ENCODE results near the gene ZNF582.
"Not testable (repeated sequence)": the region's sequence is repeated elsewhere in the genome, so short reads cannot be mapped to it uniquely, and the experiment has no call there.

ZNF582 gene

GRCh38 chr19:56351208-56351607, 42.1 kb downstream of the ZNF582 start:
- DNase-seq (ENCODE audit: low read depth): no peak

GRCh38 chr19:56350416-56351045, 42.8 kb downstream of the ZNF582 start:
- peak; percentile 30 for DNase-seq (ENCODE audit: low read depth)

- no peak for DNase-seq (ENCODE audit: low read depth)
Measured at GRCh38 chr19:56348289-56348877, 45.0 kb downstream of the ZNF582 start.

- no peak for DNase-seq (ENCODE audit: low read depth)
Measured at GRCh38 chr19:56347163-56347778, 46.1 kb downstream of the ZNF582 start.

GRCh38 chr19:56341948-56342347, 51.4 kb downstream of the ZNF582 start:
- DNase-seq (ENCODE audit: low read depth): no peak

GRCh38 chr19:56339031-56339430, 54.3 kb downstream of the ZNF582 start:
- DNase-seq (ENCODE audit: low read depth): not testable (repeated sequence)

GRCh38 chr19:56337077-56337476, 56.3 kb downstream of the ZNF582 start:
- not testable (repeated sequence) for DNase-seq (ENCODE audit: low read depth)

- DNase-seq (ENCODE audit: low read depth): not testable (repeated sequence)
Measured at GRCh38 chr19:56335371-56335770, 58.0 kb downstream of the ZNF582 start.

- no peak for DNase-seq (ENCODE audit: low read depth)
Measured at GRCh38 chr19:56333506-56333905, 59.8 kb downstream of the ZNF582 start.

Measured in stromal cell of bone marrow (primary cell).